NCI-H2029 treated with DMSO at 0.1 percent for 48 hours (cell line): ENCODE measurements around the gene CXCL14.

Source experiments
- DNase-seq: peaks from one replicate; lab custom pipeline; 2025; lab: John Stamatoyannopoulos, UW

CXCL14 gene

GRCh38 chr5:135578685-135579341 lies at the start of gene CXCL14:
Gene CXCL14, minus strand, starts transcription at chr5:135578991. Its CDS starts 213 bp downstream, at chr5:135578778.
- no peak for DNase-seq

GRCh38 chr5:135626636-135627035 lies 47.8 kb upstream of the CXCL14 start:
- no peak for DNase-seq

GRCh38 chr5:135625961-135626360 lies 47.2 kb upstream of the CXCL14 start:
- DNase-seq: no peak

- no peak for DNase-seq
Observed at GRCh38 chr5:135625486-135625885, 46.7 kb upstream of the CXCL14 start.

GRCh38 chr5:135625061-135625460 lies 46.3 kb upstream of the CXCL14 start:
- no peak for DNase-seq

- DNase-seq: no peak
Observed at GRCh38 chr5:135623186-135623715, 44.5 kb upstream of the CXCL14 start.

- DNase-seq: no peak
Observed at GRCh38 chr5:135615581-135616260, 36.9 kb upstream of the CXCL14 start.

GRCh38 chr5:135615171-135615570 lies 36.4 kb upstream of the CXCL14 start:
- no peak for DNase-seq

- DNase-seq: no peak
Observed at GRCh38 chr5:135609981-135610380, 31.2 kb upstream of the CXCL14 start.

- DNase-seq: no peak
Observed at GRCh38 chr5:135608761-135609443, 30.1 kb upstream of the CXCL14 start.

- no peak for DNase-seq
Observed at GRCh38 chr5:135608361-135608760, 29.6 kb upstream of the CXCL14 start.

- DNase-seq: no peak
Observed at GRCh38 chr5:135606431-135606830, 27.6 kb upstream of the CXCL14 start.

- DNase-seq: no peak
Observed at GRCh38 chr5:135605221-135605620, 26.4 kb upstream of the CXCL14 start.

- DNase-seq: no peak
Observed at GRCh38 chr5:135604056-135604455, 25.3 kb upstream of the CXCL14 start.

- DNase-seq: no peak
Observed at GRCh38 chr5:135602882-135603721, 24.3 kb upstream of the CXCL14 start.

GRCh38 chr5:135601466-135601865 lies 22.7 kb upstream of the CXCL14 start:
- DNase-seq: no peak

- no peak for DNase-seq
Observed at GRCh38 chr5:135600971-135601381, 22.2 kb upstream of the CXCL14 start.

GRCh38 chr5:135600152-135600570 lies 21.4 kb upstream of the CXCL14 start:
- no peak for DNase-seq

- no peak for DNase-seq
Observed at GRCh38 chr5:135599421-135600151, 20.8 kb upstream of the CXCL14 start.

GRCh38 chr5:135598691-135599395 lies 20.1 kb upstream of the CXCL14 start:
- DNase-seq: no peak

GRCh38 chr5:135596788-135597187 lies 18.0 kb upstream of the CXCL14 start:
- no peak for DNase-seq
